Testis (tissue), 2 donors: ENCODE measurements around the gene TLCD3A.

Source experiments
- POLR2A ChIP-seq: fragments of 450-650 bp; IDR thresholded peaks from one replicate; pipeline ENCODE4 v1.6.1; 2017; ENCODE audit warnings: antibody characterized with exemption, mild to moderate bottlenecking, moderate library complexity
- TF ChIP-seq, protein P1 (sequence below), 3 experiments: fragments of 450-650 bp in 2 of 3; fragments of 200-600 bp in 1 of 3; sonication (generic) in 1 of 3; IDR thresholded peaks; one replicate each; pipeline ENCODE4 v1.5.1; 2016 to 2019; ENCODE audit warnings: antibody characterized with exemption in 3 of 3, mild to moderate bottlenecking in 2 of 3, moderate library complexity in 1 of 3

DNA sequence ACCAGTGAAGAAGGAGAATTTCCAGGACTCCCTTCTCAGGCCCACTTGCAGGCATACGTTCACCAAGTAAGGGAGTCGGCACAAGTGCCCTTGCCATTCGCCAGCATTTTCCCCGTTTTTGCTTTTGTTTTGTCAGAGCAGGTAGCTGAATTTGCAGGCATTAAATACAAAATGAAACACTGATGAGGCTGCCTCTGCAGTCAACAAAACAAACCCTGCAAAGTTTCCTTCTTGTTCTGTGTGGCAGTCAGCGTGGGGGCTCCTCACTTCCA, 41.9 kb downstream of the TLCD3A start:
- TF ChIP-seq, protein P1, sequence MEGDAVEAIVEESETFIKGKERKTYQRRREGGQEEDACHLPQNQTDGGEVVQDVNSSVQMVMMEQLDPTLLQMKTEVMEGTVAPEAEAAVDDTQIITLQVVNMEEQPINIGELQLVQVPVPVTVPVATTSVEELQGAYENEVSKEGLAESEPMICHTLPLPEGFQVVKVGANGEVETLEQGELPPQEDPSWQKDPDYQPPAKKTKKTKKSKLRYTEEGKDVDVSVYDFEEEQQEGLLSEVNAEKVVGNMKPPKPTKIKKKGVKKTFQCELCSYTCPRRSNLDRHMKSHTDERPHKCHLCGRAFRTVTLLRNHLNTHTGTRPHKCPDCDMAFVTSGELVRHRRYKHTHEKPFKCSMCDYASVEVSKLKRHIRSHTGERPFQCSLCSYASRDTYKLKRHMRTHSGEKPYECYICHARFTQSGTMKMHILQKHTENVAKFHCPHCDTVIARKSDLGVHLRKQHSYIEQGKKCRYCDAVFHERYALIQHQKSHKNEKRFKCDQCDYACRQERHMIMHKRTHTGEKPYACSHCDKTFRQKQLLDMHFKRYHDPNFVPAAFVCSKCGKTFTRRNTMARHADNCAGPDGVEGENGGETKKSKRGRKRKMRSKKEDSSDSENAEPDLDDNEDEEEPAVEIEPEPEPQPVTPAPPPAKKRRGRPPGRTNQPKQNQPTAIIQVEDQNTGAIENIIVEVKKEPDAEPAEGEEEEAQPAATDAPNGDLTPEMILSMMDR (IDR thresholded peaks at IDR 0.05): no peak
- TF ChIP-seq POLR2A: no peak
